H9 (cell line): ENCODE data around the gene GRIA4. TPM values are rescaled to one million over a fixed set of nuclear protein-coding genes. Genes with fewer than 3 reads are reported as not detected.

Source experiments
- DNase-seq: peaks from one replicate; pipeline ENCODE4 v3.0.0-alpha.2; 2017
- H2AFZ ChIP-seq: one replicate; pipeline ENCODE4 v1.6.1; 2013; ENCODE audit warnings: mild to moderate bottlenecking, low read length, control low read depth, moderate library complexity
- H2AK5ac ChIP-seq: 2 replicates; pipeline ENCODE4 v1.6.1; 2013; ENCODE audit warnings: low read length, control low read depth, mixed read lengths; ENCODE audit not compliant: insufficient read length
- H2BK120ac ChIP-seq: one replicate; pipeline ENCODE4 v1.6.1; 2013; ENCODE audit warnings: low read depth, mild to moderate bottlenecking, low read length, control low read depth, inconsistent platforms; ENCODE audit not compliant: poor library complexity, severe bottlenecking
- H2BK12ac ChIP-seq: 2 replicates; pipeline ENCODE4 v1.6.1; 2013; ENCODE audit warnings: low read length, control low read depth, mixed read lengths, low read depth; ENCODE audit not compliant: insufficient read length
- H2BK15ac ChIP-seq: 2 replicates; pipeline ENCODE4 v1.6.1; 2013; ENCODE audit warnings: low read depth, low read length, control low read depth
- H2BK20ac ChIP-seq: one replicate; pipeline ENCODE4 v1.6.1; 2013; ENCODE audit warnings: low read depth, mild to moderate bottlenecking, low read length, control low read depth, inconsistent platforms; ENCODE audit not compliant: poor library complexity, severe bottlenecking
- H2BK5ac ChIP-seq: 2 replicates; pipeline ENCODE4 v1.6.1; 2013; ENCODE audit warnings: low read length, control low read depth, mixed read lengths; ENCODE audit not compliant: insufficient read length
- H3K14ac ChIP-seq: 2 replicates; pipeline ENCODE4 v1.6.1; 2013; ENCODE audit warnings: low read length, control low read depth; ENCODE audit not compliant: insufficient read depth
- H3K18ac ChIP-seq: 2 replicates; pipeline ENCODE4 v1.6.1; 2013; ENCODE audit warnings: low read depth, mild to moderate bottlenecking, mixed read lengths, low read length, control low read depth; ENCODE audit not compliant: insufficient read length
- H3K23ac ChIP-seq: 2 replicates; pipeline ENCODE4 v1.6.1; 2013; ENCODE audit warnings: low read length, control low read depth, mixed read lengths, low read depth; ENCODE audit not compliant: insufficient read length
- H3K23me2 ChIP-seq: 2 replicates; pipeline ENCODE4 v1.6.1; 2013; ENCODE audit warnings: low read depth, mild to moderate bottlenecking, mixed read lengths, low read length, control low read depth; ENCODE audit not compliant: insufficient read length, poor library complexity, severe bottlenecking
- H3K27ac ChIP-seq: 2 replicates; pipeline ENCODE4 v1.5.1; 2013; ENCODE audit warnings: low read length, control low read depth, mixed read lengths, low read depth; ENCODE audit not compliant: insufficient read length
- H3K27me3 ChIP-seq: 2 replicates; pipeline ENCODE4 v1.6.1; 2013; ENCODE audit warnings: low read length, control low read depth, inconsistent platforms; ENCODE audit not compliant: insufficient read depth
- H3K4ac ChIP-seq: 2 replicates; pipeline ENCODE4 v1.6.1; 2013; ENCODE audit warnings: low read depth, mild to moderate bottlenecking, control low read depth, inconsistent platforms, low read length, moderate library complexity
- H3K4me1 ChIP-seq: 2 replicates; pipeline ENCODE4 v1.6.1; 2013; ENCODE audit warnings: low read length, control low read depth, inconsistent platforms; ENCODE audit not compliant: insufficient read depth
- H3K4me2 ChIP-seq: 2 replicates; pipeline ENCODE4 v1.6.1; 2013; ENCODE audit warnings: low read length, control low read depth, mixed read lengths; ENCODE audit not compliant: insufficient read length, insufficient read depth
- H3K56ac ChIP-seq: 2 replicates; pipeline ENCODE4 v1.6.1; 2013; ENCODE audit warnings: low read depth, mild to moderate bottlenecking, mixed read lengths, low read length, control low read depth; ENCODE audit not compliant: insufficient read length
- H3K79me1 ChIP-seq: 2 replicates; pipeline ENCODE4 v1.6.1; 2013; ENCODE audit warnings: low read depth, mild to moderate bottlenecking, moderate library complexity, low read length, control low read depth, inconsistent platforms; ENCODE audit not compliant: insufficient read depth, poor library complexity, severe bottlenecking
- H3K79me2 ChIP-seq: 2 replicates; pipeline ENCODE4 v1.6.1; 2013; ENCODE audit warnings: low read length, control low read depth, inconsistent platforms; ENCODE audit not compliant: insufficient read depth
- H3K9ac ChIP-seq: 2 replicates; pipeline ENCODE4 v1.6.1; 2013; ENCODE audit warnings: low read length, control low read depth, mixed read lengths; ENCODE audit not compliant: insufficient read length; ENCODE audit errors: extremely low read depth
- H3K9me3 ChIP-seq: one replicate; pipeline ENCODE4 v1.6.1; 2013; ENCODE audit warnings: low read depth, low read length, inconsistent platforms; ENCODE audit not compliant: control insufficient read depth
- H3T11ph ChIP-seq: one replicate; pipeline ENCODE4 v1.6.1; 2013; ENCODE audit warnings: mild to moderate bottlenecking, low read length, control low read depth, inconsistent platforms
- H4K20me1 ChIP-seq: one replicate; pipeline ENCODE4 v1.6.1; 2013; ENCODE audit not compliant: control insufficient read depth, insufficient read length, insufficient read depth
- H4K5ac ChIP-seq: 2 replicates; pipeline ENCODE4 v1.6.1; 2013; ENCODE audit warnings: low read depth, mild to moderate bottlenecking, mixed read lengths, low read length, control low read depth; ENCODE audit not compliant: insufficient read length
- H4K8ac ChIP-seq: replicated peaks from 2 replicates; pipeline ENCODE4 v1.6.1; 2013; ENCODE audit warnings: low read length, control low read depth, mixed read lengths, low read depth; ENCODE audit not compliant: insufficient read length
- H4K91ac ChIP-seq: 2 replicates; pipeline ENCODE4 v1.6.1; 2013; ENCODE audit warnings: low read depth, mild to moderate bottlenecking, moderate library complexity, mixed read lengths, low read length, control low read depth; ENCODE audit not compliant: insufficient read length
- H3K27ac Mint-ChIP-seq, 3 experiments: 2 replicates in 2 of 3; 3 replicates in 1 of 3; pipeline ENCODE4 v1.8.0; 2020 to 2021; ENCODE audit warnings: mixed read lengths in 3 of 3, mild to moderate bottlenecking in 1 of 3, moderate library complexity in 1 of 3
- H3K27me3 Mint-ChIP-seq: 2 replicates; pipeline ENCODE4 v1.8.0; 2021; ENCODE audit warnings: low read depth, mild to moderate bottlenecking, moderate library complexity, mixed read lengths
- H3K36me3 Mint-ChIP-seq, 3 experiments: 2 replicates in 2 of 3; 3 replicates in 1 of 3; pipeline ENCODE4 v1.8.0; 2020 to 2021; ENCODE audit warnings: low read depth in 3 of 3, mixed read lengths in 3 of 3; ENCODE audit not compliant: insufficient read depth in 1 of 3
- H3K4me1 Mint-ChIP-seq, 2 experiments: 2 replicates each; pipeline ENCODE4 v1.8.0; 2020; ENCODE audit warnings: mixed read lengths in 2 of 2
- H3K4me3 Mint-ChIP-seq, 2 experiments: 2 replicates in 1 of 2; 3 replicates in 1 of 2; pipeline ENCODE4 v1.8.0; 2020 to 2021; ENCODE audit warnings: mild to moderate bottlenecking in 2 of 2, mixed read lengths in 2 of 2, moderate library complexity in 1 of 2
- H3K9me3 Mint-ChIP-seq, 2 experiments: 2 replicates in 1 of 2; 3 replicates in 1 of 2; pipeline ENCODE4 v1.8.0; 2020; ENCODE audit warnings: mild to moderate bottlenecking in 2 of 2, mixed read lengths in 2 of 2, moderate library complexity in 1 of 2
- WGBS: extraction: QIAGEN DNeasy Blood & Tissue Kit; methylation state at CpG from one replicate; pipeline ENCODE4 v1.1.7; 2013; ENCODE audit warnings: missing lambda C conversion rate, low lambda C conversion rate, mixed read lengths; ENCODE audit not compliant: insufficient read length; ENCODE audit errors: extremely low coverage; 5-methylcytosine and 5-hydroxymethylcytosine counted together
- total RNA-seq: library from RNA; stranded (reverse); gene quantifications from 2 replicates; pipeline ENCODE4 v1.2.1, GENCODE V29; 2021
- TF ChIP-seq, protein P1 (sequence below): fragments of 200-600 bp; sonication (generic); conservative IDR thresholded peaks from 3 replicates; pipeline ENCODE4 v1.8.0; 2021; ENCODE audit warnings: antibody characterized with exemption, mild to moderate bottlenecking

GRIA4 gene
- total RNA-seq, 1 experiment from 2014 or later = 0.83 TPM

DNA sequence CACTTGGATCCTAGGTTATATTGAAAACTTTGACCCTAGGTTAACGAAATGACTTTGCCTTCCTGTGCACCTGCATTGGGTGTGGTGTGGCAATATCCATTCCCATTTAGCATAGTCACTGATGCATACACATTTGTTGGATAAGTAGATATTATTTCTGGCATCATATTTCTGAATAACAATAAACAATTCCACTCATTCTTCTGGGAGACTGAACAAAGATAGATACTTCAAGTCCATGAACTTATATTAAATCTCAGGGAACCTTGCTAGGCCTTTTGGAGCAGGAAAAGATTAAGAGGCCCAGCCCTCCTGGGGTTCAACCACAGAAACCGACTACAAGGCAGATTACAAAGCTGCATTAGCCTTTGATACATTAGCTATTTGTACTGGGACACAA is 293.2 kb downstream of the GRIA4 start:
- DNase-seq = no peak
- no peak overlapping the region for H3K27ac ChIP-seq
- no peak overlapping the region for H3K56ac ChIP-seq
- no peak overlapping the region for H3T11ph ChIP-seq
- H2BK15ac ChIP-seq = no peak overlapping the region
- no peak overlapping the region for H4K8ac ChIP-seq
- no peak overlapping the region for H2AK5ac ChIP-seq
- no peak overlapping the region for H3K4me2 ChIP-seq
- H4K91ac ChIP-seq = no peak overlapping the region
- no peaks in the 10 kb centered on the region for H3K79me1 ChIP-seq
- H4K20me1 ChIP-seq = no peaks in the 10 kb centered on the region
- no peaks in the 10 kb centered on the region for H3K9me3 Mint-ChIP-seq
- H3K4ac ChIP-seq = no peak overlapping the region
- no peak overlapping the region for H3K9ac ChIP-seq
- no peaks in the 10 kb centered on the region for H3K79me2 ChIP-seq
- H2BK5ac ChIP-seq = no peak overlapping the region
- peaks cover 5 to 11% of the 10 kb centered on the region in 2 experiments; a peak in 3 of 4 replicates for H3K4me1 Mint-ChIP-seq
- H3K27me3 ChIP-seq = no peaks in the 10 kb centered on the region
- no peaks in the 10 kb centered on the region for H3K23me2 ChIP-seq
- H3K36me3 Mint-ChIP-seq = no peaks in the 10 kb centered on the region
- H3K27ac Mint-ChIP-seq = no peak overlapping the region
- H2BK12ac ChIP-seq = no peak overlapping the region
- no peak overlapping the region for H3K4me3 Mint-ChIP-seq
- H2BK120ac ChIP-seq = no peak overlapping the region
- peaks cover 3% of the 10 kb centered on the region; the same call in 1 of the 2 replicates for H3K4me1 ChIP-seq
- H2AFZ ChIP-seq = no peak overlapping the region
- H4K5ac ChIP-seq = no peak overlapping the region
- no peaks in the 10 kb centered on the region for H3K9me3 ChIP-seq
- no peaks in the 10 kb centered on the region for H3K27me3 Mint-ChIP-seq
- no peak overlapping the region for H2BK20ac ChIP-seq
- WGBS = no CpG with 5 or more reads among the region's 2 CpGs
- H3K18ac ChIP-seq = no peak overlapping the region
- TF ChIP-seq, protein P1, sequence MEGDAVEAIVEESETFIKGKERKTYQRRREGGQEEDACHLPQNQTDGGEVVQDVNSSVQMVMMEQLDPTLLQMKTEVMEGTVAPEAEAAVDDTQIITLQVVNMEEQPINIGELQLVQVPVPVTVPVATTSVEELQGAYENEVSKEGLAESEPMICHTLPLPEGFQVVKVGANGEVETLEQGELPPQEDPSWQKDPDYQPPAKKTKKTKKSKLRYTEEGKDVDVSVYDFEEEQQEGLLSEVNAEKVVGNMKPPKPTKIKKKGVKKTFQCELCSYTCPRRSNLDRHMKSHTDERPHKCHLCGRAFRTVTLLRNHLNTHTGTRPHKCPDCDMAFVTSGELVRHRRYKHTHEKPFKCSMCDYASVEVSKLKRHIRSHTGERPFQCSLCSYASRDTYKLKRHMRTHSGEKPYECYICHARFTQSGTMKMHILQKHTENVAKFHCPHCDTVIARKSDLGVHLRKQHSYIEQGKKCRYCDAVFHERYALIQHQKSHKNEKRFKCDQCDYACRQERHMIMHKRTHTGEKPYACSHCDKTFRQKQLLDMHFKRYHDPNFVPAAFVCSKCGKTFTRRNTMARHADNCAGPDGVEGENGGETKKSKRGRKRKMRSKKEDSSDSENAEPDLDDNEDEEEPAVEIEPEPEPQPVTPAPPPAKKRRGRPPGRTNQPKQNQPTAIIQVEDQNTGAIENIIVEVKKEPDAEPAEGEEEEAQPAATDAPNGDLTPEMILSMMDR = no peak
- H3K14ac ChIP-seq = no peak overlapping the region
- no peak overlapping the region for H3K23ac ChIP-seq
